Central memory CD4-positive, alpha-beta T cell (primary cell): Measurements from ENCODE around the gene INO80D.
"Not testable (repeated sequence)": the region's sequence is repeated elsewhere in the genome, so short reads cannot be mapped to it uniquely, and the experiment has no call there.

ENCODE experiments used
- DNase-seq: peaks from one replicate; pipeline ENCODE4 v3.0.0; 2022
- total RNA-seq, 3 experiments: gene quantifications; one replicate each; lab custom pipeline; 2026; lab: John Stamatoyannopoulos, UW

The INO80D gene
- total RNA-seq: 62.0 to 145 (median 98.9) reads per million in 3 experiments

- DNase-seq: peak; percentile 85
Measured at GRCh38 chr2:206085742-206086445, at the start of gene INO80D. Gene INO80D, minus strand, starts transcription at chr2:206086174. Its CDS starts 23,158 bp downstream, at chr2:206063016.

GRCh38 chr2:206127656-206128055 is 41.7 kb upstream of the INO80D start:
- DNase-seq: no peak

- no peak for DNase-seq
Measured at GRCh38 chr2:206125901-206126300, 39.9 kb upstream of the INO80D start.

- DNase-seq: not testable (repeated sequence)
Measured at GRCh38 chr2:206122569-206122968, 36.6 kb upstream of the INO80D start.

GRCh38 chr2:206116278-206116677 is 30.3 kb upstream of the INO80D start:
- DNase-seq: no peak

- no peak for DNase-seq
Measured at GRCh38 chr2:206115026-206115578, 29.1 kb upstream of the INO80D start.

- DNase-seq: no peak
Measured at GRCh38 chr2:206112846-206113547, 27.0 kb upstream of the INO80D start.

GRCh38 chr2:206112108-206112507 is 26.1 kb upstream of the INO80D start:
- no peak for DNase-seq

- DNase-seq: no peak
Measured at GRCh38 chr2:206108713-206109112, 22.7 kb upstream of the INO80D start.

- no peak for DNase-seq
Measured at GRCh38 chr2:206105541-206105940, 19.6 kb upstream of the INO80D start.

GRCh38 chr2:206105038-206105437 is 19.1 kb upstream of the INO80D start:
- DNase-seq: no peak

- not testable (repeated sequence) for DNase-seq
Measured at GRCh38 chr2:206098872-206099271, 12.9 kb upstream of the INO80D start.

- DNase-seq: no peak
Measured at GRCh38 chr2:206098471-206098870, 12.5 kb upstream of the INO80D start.

GRCh38 chr2:206096876-206097275 is 10.9 kb upstream of the INO80D start:
- no peak for DNase-seq

GRCh38 chr2:206095536-206096332 is 9.8 kb upstream of the INO80D start:
- no peak for DNase-seq

- DNase-seq: no peak
Measured at GRCh38 chr2:206092297-206092696, 6.3 kb upstream of the INO80D start.

- no peak for DNase-seq
Measured at GRCh38 chr2:206088248-206088647, 2.3 kb upstream of the INO80D start.

GRCh38 chr2:206086716-206087350 is 859 bp upstream of the INO80D start:
- no peak for DNase-seq

- peak; percentile 55 for DNase-seq
Measured at GRCh38 chr2:206084870-206085741, 868 bp downstream of the INO80D start.

- DNase-seq: peak; percentile 3
Measured at GRCh38 chr2:206084439-206084869, 1.5 kb downstream of the INO80D start.
